ENCODE measurements around the gene KCNK15.
"Not testable (repeated sequence)": the region's sequence is repeated elsewhere in the genome, so short reads cannot be mapped to it uniquely, and the experiment has no call there.

KCNK15 gene

GRCh38 chr20:44745598-44746366, at the start of gene KCNK15:
TSS of gene KCNK15 (plus strand) at chr20:44745865. CDS start at chr20:44745911, 46 bp downstream.
- DNase-seq, result no peak

GRCh38 chr20:44696315-44696714, 49.4 kb upstream of the KCNK15 start:
- DNase-seq, result no peak

GRCh38 chr20:44697041-44697440, 48.6 kb upstream of the KCNK15 start:
- DNase-seq, result not testable (repeated sequence)

- peak; percentile 3 for DNase-seq
Measured at GRCh38 chr20:44698351-44698750, 47.3 kb upstream of the KCNK15 start.

- DNase-seq, result peak; percentile 1
Measured at GRCh38 chr20:44700306-44700705, 45.4 kb upstream of the KCNK15 start.

- DNase-seq, result peak; percentile 5
Measured at GRCh38 chr20:44701118-44701857, 44.4 kb upstream of the KCNK15 start.

- DNase-seq, result no peak
Measured at GRCh38 chr20:44701858-44702256, 43.8 kb upstream of the KCNK15 start.

GRCh38 chr20:44702776-44703175, 42.9 kb upstream of the KCNK15 start:
- no peak for DNase-seq

GRCh38 chr20:44703183-44703925, 42.3 kb upstream of the KCNK15 start:
- DNase-seq, result no peak

GRCh38 chr20:44703956-44704488, 41.6 kb upstream of the KCNK15 start:
- no peak for DNase-seq

GRCh38 chr20:44704551-44704971, 41.1 kb upstream of the KCNK15 start:
- DNase-seq, result no peak

GRCh38 chr20:44705364-44706094, 40.1 kb upstream of the KCNK15 start:
- no peak for DNase-seq

GRCh38 chr20:44706301-44707017, 39.2 kb upstream of the KCNK15 start:
- DNase-seq, result no peak

GRCh38 chr20:44707018-44707579, 38.6 kb upstream of the KCNK15 start:
- DNase-seq, result no peak

- no peak for DNase-seq
Measured at GRCh38 chr20:44709380-44709779, 36.3 kb upstream of the KCNK15 start.

GRCh38 chr20:44709797-44710196, 35.9 kb upstream of the KCNK15 start:
- no peak for DNase-seq

GRCh38 chr20:44711237-44711636, 34.4 kb upstream of the KCNK15 start:
- no peak for DNase-seq

- DNase-seq, result no peak
Measured at GRCh38 chr20:44714102-44714700, 31.5 kb upstream of the KCNK15 start.

- DNase-seq, result peak; percentile 63
Measured at GRCh38 chr20:44714701-44715498, 30.8 kb upstream of the KCNK15 start, which contains the start of gene CCN5. TSS of gene CCN5 (plus strand) at chr20:44715369. CDS start at chr20:44715391, 22 bp downstream.
